NCI-H2227 (cell line): ENCODE measurements around the gene SNAPC3.
"Not testable (repeated sequence)": the region's sequence is repeated elsewhere in the genome, so short reads cannot be mapped to it uniquely, and the experiment has no call there.

Experiments
- DNase-seq: peaks from one replicate; lab custom pipeline; 2025; ENCODE audit not compliant: unreplicated experiment; lab: John Stamatoyannopoulos, UW

The SNAPC3 gene

GRCh38 chr9:15422372-15423230 lies at the start of gene SNAPC3:
SNAPC3 (plus strand) TSS chr9:15422876; CDS start chr9:15422880, 4 bp downstream.
- peak; percentile 96 for DNase-seq

DNA sequence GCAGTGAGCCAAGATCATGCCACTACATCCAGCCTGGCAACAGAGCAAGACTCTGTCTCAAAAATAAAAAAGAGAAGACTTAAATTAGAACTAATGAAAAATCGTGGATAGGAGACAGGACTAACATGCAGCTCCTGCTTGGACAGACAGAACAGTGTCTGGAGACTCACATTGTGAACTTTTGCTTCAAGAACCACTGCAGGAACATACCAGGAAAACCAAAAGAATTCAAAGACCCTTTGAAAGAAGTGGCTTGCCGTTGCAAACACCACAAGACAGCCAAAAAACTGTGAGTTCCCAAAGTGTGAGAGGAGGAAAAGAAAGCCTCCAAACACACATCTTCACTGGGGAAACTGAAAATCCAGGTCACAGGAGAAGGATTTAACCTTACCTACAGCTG lies 48.8 kb upstream of the SNAPC3 start:
- no peak for DNase-seq

GRCh38 chr9:15374310-15374709 lies 48.4 kb upstream of the SNAPC3 start:
- no peak for DNase-seq

DNA sequence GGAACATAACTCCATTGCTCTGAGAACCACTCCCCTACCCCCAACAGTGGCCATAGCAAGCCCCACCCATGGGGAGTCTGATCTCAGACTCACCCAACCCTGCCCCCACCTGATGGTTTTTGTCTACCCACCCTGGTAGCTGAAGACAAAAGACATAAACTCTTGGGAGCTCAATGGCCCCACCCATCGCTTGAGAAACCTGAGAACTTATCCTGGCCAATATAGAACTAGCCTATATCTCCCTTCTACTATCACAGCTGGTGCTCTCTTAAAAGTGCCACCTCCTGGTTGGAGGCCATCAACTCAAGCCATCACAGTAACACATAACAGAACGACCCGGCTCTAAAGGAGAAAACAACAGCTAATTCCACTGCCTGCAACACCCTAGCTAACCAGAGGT lies 47.9 kb upstream of the SNAPC3 start:
- no peak for DNase-seq

- no peak for DNase-seq
These were observed 44.8 kb upstream of the SNAPC3 start for GRCh38 chr9:15377625-15378540.

DNA sequence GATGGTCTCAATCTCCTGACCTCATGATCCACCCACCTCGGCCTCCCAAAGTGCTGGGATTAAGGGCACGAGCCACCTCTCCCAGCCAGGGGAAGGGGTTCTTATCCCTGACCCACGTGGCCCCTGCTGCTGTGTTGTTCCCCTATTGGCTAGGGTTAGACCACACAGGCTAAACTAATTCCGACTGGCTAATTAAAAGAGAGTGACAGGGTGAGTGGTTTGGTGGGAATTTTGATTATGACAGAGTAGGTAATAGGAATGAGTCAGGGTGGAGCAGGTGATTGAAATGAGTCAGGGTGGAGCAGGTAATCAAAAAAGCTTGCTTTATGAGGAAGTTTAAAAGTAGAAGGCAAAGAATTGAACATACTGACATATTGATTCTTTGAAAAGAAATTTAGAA lies 43.4 kb upstream of the SNAPC3 start:
- DNase-seq: not testable (repeated sequence)

DNA sequence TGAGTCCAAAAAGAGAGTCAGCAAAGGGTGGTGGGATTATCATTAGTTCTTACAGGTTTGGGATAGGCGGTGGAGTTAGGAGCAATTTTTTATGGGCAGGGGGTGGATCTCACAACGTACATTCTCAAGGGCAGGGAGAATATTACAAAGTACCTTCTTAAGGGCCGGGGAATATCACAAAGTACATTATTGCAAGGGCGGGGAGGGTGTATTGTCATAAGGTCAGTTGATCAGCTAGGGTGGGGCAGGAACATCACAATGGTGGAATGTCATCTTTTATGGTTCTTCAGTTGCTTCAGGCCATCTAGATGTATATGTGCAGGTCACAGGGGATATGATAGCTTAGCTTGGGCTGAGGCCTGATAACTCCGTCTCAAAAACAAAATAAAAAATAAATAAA lies 42.8 kb upstream of the SNAPC3 start:
- DNase-seq: not testable (repeated sequence)

- DNase-seq: no peak
These were observed 41.2 kb upstream of the SNAPC3 start for GRCh38 chr9:15381491-15381890.

DNA sequence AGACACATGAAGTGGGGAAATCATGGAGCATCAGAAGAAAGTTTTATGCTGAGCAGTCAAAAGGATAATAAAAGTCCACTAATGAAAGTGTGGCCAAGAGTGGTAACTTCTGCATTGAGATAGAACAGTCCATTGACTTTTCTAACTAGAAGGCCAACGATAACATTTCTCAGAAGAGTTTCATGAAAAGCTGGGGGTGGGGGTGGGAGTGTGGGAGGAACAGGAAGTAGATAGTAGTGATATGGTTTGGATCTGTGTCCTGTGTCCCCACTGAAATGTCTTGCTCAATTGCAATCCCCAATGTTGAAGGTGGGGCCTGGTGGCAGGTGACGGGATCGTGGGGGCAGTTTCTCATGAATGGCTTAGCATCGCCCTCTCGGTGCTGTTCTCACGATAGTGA lies 36.2 kb upstream of the SNAPC3 start:
- DNase-seq: no peak

GRCh38 chr9:15389173-15389572 lies 33.5 kb upstream of the SNAPC3 start:
- no peak for DNase-seq

DNA sequence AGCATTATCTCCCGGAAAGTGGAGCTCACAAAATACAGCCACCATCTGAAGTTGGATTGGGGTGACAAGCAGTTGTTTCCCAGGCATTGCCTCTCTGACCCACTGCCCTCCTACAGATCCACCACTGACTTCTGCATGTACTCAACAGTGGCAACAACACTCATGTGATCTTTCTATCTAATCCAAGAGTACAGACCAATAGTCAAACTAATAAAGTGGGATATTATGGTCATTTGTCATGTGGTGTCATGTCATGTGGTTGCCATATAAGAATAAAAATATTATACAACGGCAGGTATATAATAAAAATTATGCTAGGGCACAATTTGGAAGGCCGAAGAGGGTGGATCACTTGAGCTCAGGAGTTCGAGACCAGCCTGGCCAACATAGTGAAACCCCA lies 33.0 kb upstream of the SNAPC3 start:
- no peak for DNase-seq

GRCh38 chr9:15390201-15390600 lies 32.5 kb upstream of the SNAPC3 start:
- no peak for DNase-seq

DNA sequence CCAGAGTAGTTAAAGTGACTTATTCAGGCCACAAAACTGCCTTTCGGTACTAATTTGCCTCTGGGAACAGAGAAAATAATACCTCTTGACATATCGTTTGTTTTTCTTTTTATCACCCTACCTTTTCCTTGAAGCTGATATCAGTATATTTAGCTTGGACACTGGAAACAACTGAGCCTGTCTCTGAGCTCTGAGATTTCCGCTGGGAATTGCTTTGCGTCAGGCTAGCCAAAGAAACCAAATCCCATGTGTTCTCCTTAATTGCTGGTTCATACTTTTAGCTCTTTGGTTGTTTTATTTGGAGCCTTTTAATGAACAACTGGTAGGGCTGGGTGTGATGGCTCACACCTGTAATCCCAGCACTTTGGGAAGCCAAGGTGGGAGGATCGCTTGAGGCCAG lies 30.3 kb upstream of the SNAPC3 start:
- no peak for DNase-seq

- DNase-seq: no peak
These were observed 22.3 kb upstream of the SNAPC3 start for GRCh38 chr9:15400281-15400941.

GRCh38 chr9:15401266-15401665 lies 21.4 kb upstream of the SNAPC3 start:
- no peak for DNase-seq

- DNase-seq: no peak
These were observed 19.5 kb upstream of the SNAPC3 start for GRCh38 chr9:15403155-15403554.

- no peak for DNase-seq
These were observed 18.5 kb upstream of the SNAPC3 start for GRCh38 chr9:15404171-15404570.

- DNase-seq: peak; percentile 42
These were observed 5.8 kb upstream of the SNAPC3 start for GRCh38 chr9:15416880-15417279.

DNA sequence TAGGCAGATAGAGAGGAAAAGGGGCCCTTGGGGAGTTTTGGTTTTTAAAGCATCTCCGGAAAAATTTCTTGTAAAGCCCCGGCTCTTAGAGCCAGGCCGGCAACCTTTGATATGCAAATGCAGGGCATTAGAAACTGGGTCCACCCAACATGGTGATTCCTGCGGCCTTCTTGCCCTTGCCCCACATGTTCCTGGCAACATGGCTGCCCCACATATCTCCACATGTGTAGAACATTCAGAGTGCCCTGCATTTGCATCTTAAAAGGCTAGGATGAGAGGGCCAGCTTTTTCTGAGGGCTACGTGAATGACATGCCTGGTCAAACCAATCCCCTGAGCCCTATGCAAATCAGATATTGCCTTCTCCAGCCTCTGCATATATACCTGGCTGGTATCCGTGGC lies 5.0 kb upstream of the SNAPC3 start:
- no peak for DNase-seq

- DNase-seq: no peak
These were observed 1.9 kb upstream of the SNAPC3 start for GRCh38 chr9:15420796-15421195.

DNA sequence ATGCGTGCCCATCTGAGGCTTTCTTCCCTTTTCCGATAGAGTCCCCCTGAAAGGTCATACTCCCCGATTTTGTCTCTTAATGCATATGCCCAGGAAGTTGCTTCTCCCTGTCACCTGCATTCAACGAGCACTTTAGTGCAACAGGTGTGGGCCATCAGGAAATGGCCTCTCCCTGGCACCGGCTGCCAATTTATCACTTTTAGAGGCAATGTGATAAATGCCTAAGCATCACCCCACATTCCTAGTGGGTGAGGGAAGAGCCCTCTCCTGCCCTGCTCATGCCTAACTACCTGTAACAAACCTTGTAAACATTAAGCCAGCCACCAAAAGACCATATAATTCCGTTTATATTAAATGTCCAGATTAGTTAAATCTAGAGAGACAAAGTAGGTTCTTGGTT lies 1.1 kb upstream of the SNAPC3 start:
- DNase-seq: no peak
